ENCODE data around the gene GPR39.

GPR39 gene

DNA sequence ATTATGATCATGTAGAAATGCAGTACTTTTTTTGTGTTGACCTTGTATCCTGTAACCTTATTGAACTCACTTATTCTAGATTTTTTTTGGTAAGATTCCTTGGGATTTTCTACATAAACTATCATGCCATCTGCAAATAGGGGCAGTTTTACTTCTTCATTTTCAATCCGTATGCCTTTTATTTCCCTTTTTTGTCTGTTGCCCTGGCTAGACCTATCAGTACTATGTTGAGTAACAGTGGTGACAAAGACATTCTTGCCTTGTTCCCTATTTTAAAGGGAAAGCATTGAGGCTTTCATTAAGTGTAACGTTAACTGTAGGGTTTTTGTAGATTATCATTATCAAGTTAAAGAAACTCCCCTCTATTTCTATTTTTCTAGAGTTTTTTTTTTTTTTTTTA lies 161.1 kb downstream of the GPR39 start:
- DNase-seq: no peak

DNA sequence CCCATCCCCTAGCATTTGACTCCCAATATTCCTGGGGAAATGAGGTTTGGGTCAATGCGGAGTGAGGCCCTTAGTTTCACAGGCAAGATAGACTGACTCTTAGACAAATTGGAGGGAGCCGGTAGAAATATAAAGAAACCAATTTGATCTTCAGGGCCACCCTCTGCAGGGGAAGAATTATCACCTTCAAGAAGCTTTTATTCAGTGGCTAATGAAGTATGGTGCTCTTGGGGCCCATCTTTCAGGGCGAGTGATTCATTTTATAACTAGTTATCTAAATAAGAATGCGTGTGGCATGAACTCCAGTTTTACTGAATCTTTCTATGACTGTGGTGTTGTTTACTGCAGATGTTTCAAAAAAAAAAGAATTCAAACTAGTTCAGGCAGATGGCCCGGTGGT lies 165.0 kb downstream of the GPR39 start:
- DNase-seq: no peak

DNA sequence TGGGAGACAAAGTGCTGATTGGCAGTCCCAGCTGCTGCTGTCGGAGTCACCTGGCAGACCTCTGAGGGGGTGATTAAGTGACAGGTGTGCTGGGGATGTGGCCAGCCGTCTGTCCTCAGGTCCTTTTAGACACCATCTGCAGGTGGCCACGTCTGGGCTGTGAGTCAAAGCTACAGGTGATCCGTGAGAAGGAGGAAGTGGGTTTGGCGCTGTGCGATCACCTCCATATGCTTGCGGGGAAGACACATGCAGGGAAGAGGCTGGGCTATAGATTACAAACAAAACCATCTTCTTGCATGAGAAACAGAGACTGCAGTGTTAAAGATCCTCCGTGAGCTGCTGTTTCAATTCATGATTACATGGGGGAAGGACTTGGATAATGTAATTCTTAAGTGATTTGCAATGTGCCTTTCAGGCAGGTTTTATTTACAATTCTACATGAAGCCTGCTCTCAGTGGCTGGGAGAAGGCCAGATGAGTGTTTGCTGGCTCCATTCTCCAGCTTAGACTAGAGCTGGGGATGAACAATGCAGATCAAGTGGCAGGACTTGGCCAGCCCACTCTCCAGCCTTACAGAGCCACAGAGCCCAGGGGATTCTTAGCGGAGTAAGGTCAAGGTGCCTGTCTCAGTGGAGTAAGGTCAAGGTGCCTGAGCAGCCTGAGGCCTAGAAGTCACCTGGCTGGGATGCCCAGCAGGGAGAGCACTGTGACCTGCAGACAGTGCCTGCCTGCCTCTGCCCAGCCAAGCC lies 165.6 kb downstream of the GPR39 start:
- no peak for DNase-seq

DNA sequence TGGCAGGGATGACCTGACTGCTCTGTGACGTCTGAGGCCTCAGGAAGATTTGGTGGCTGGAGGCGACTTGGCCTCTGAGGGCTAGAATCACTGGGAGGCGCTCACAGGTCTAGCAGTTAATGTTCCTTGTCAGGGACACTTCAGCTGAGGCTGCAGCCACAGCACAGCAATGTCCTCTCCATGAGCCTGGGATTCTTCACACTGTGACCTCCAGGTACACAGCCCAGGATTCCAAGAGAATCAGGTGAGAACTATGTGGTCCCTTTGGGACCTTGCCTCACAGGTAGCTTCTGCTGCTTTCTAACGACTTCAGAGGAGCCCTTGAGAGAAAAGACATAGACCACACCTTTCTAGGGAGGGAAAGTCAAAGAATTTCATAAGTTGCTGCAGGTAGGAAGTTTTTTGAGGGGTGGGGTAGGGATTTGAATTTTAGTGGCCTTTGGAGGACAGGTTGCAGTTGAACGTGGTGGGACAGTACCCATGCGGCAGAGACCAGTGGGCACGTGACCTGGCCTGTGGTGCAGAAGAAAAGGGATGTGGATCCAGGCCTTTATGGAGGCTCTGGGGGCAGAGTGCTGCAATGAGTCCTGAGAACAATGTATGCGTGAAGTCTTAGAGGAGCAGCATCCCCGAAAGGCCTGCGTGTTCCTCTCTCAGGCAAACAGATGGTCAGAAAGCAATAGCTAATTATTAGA lies 167.2 kb downstream of the GPR39 start:
- no peak for DNase-seq

DNA sequence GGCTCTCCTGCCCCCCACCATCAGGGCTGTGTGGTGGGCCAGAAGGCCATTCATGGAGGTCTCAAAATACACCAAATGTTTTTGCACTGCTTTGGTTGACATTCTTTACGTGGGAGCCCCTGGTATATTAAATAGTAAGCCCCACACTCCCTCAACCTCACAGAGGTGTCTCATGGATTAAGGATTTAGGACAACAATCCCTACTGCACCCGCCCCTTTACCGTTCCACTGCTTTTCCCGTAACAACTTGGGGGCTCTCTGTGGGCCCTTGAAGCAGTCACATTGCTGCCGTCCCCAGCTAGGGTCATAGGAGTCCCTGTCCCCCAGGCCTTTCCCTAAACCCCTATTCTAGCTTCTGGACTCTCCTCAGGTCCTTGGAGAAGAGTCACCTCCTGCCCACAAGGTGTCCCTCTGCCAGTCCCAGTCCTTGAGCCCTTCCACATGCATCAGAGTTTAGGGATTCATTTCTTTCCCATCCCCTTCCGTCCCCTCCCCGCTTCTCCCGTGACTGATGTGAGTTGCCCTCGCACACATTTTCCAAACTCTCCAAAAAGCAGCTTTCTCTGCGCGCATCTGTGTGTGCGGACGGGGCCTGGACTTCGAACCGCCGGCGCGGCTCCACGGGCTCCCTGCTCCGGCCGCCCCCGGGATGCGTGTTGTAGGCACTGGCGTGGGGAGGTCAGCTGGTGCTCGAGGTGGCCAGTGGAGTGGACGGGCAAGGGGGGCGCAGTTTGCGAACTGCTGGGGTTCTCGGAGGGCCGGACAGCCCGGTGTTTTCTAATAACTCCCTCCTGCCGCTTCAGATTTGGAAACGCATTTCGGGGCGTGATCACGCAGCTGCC lies 168.6 kb downstream of the GPR39 start:
- no peak for DNase-seq

DNA sequence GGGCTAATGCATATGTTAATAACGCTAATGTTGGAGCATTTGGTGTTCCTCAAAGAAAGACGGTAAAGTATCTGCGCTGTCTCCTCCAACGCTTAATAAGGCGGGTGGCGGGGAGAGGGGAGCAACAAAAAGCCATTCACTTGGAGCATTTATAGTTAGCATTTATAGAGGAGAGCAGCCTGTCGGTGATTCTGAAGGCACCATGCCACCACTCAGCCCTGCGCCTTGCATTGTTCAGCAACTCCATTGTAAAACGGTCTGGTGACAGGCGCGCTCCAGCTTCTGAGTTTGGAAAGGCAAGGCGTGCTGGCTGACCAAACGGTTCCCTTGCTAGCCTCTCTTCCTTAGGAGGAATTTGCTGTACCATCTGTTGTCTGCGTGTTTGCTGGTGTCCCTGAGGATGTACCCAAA lies 169.5 kb downstream of the GPR39 start:
- DNase-seq: no peak

DNA sequence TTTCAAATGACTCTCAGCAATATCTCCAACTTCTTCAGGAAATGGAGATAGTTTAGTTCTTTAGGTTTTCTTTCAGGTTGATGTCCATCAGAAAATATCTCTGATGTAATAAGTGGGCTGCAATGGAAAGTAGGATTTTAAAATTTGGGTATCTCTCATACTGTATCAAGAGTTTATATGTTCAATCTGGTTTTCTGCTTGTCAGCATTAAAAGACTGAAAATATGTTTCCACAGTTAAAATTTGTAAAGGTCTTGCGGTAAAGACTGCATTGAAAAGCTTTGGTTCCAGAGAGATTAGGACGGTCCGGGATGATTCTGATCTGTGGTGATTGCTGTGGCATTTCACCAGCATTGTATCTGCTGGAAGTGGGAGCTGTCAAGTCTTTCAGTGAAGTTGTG lies 170.2 kb downstream of the GPR39 start:
- DNase-seq: no peak

DNA sequence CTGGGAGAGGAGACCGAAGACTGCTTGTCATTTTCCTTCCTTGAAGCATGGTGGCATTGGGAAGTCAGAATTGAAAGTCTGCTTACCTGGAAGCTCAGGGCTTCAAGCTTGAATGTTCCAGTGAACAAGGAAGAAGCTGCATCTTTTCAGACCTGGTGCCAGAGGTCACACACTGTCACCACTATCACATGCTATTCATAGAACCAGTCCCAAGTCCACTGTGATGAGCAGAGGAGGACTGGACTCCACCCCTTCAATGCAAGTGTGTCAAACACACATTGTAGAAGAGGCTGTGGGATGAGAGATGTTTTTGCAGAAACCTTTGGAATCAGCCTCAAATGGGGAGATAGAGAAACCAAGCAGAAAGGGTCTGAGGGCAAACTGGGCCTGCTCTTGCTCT lies 172.0 kb downstream of the GPR39 start:
- DNase-seq: no peak

DNA sequence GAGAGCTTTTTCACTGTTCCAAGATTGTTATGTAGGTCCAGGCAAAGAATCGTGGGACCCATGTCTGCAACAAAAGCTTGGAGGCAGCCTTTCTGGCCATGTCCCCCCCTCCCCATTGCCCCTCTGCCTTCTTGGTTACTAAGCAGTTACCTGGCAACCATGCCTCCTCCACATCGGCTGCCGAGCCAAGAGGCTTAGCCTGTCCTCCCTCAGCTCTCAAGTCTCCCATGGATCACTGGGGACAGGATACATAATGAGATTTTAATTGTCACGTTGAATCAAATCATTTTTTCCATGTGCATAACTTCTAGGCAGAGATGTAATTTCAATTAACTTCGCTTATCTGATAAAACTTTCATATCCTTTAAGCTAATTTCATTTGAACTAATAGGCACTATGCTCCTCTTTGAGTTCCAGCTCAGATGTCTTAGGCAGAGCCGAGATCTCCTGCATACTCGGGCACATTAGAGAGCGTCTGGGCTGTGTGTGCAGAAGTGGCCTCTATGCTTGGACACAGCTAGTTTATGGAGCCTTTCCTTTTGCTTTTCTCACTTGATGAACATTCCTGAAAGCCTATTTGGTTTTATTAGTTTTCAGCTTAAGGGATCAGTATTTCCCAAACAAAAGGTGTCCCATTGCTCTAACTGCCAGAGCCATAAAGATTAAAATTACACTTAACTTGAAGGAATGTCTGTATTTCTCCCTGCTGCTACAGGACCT lies 172.7 kb downstream of the GPR39 start:
- no peak for DNase-seq

DNA sequence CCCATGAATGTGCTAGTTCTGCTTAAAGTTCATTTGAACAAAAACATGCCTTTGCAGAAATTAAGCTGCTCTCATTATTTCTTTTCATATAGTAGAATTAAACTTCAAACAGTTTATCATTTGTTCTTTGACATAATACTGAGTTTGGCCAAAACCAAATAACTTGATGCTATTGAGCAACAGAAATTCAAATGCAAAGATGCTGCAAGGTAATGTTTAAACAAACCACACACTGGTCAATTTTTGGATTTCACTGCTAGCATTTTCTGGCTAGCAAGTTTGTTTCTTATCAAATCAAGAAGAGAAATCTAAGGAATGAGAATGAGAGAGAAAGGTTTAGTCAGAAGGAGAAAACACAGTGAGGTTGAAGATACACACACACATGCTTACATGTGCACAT lies 173.4 kb downstream of the GPR39 start:
- DNase-seq: no peak

DNA sequence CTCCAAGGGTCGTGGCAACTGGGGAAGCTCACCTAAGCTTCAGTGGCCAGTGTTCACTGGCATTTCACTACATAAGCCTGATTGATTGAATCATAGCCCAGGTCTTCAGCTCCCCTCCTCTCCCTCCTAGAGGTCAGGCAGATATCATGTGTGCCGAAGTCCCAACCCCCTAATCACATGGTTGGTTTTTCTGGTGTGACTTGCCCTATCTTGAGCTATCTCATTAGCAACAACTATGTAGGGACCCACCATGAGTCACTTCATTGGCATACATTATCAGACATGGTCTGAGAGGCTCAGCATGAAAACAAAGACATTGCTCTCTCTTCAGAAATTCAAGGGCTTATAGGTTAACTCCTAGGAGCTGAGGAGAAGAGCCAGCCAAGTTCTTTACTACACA lies 176.6 kb downstream of the GPR39 start:
- DNase-seq: no peak

DNA sequence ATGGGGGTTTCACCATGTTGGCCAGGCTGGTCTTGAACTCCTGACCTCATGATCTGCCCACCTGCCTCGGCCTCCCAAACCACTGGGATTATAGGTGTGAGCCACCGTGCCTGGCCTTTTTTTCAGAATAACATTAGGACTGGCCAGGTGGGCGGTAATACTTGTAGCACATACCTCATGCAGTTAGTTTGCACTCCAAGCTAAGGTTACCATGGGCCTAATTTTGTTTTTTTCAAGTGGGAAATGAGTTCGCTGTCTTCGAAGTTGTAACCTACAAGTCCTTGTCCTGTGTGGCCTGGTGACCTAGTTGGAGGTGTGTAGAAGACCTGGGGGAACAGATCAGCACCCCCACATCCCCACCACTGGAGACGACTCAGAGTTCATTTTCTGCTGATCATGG lies 178.6 kb downstream of the GPR39 start:
- DNase-seq: no peak

DNA sequence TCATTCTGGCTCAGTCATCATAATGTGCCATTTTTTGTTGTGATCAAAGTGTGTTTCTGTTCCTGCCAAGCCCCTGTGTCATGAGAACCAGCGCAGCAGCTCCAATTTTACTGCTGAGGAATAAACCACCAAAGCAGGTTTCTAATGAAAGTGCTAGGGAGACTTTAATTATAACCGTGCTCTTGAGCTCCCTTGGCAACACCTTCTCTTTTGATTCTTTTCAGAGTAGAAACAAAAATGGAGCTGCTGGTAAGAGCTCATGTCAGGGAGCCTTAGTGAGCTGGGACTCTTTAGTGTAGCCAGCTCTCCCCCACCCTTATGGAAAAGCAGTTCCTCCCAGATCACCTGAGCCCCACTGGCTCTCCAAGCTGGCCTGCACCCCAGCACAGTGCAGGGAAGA lies 179.1 kb downstream of the GPR39 start:
- DNase-seq: no peak

DNA sequence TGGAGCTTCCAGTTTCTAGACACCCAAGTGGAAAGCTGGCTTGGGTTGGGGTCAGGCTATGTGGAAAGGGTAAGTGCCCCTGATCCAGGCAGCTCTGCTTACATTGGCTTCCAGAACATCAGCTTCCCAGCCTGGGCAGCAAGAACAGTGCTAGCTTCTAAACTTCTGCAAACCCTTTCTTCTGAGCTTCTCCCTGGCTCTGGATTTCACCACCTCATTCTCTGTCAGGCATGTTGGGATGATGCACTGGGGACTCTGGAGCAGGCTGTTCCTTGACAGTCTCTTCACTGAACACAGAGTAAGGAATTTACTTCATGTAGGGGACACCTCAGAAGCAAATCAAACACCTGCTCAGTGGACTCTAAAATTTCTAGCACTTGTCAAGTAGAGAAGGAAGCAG lies 180.6 kb downstream of the GPR39 start:
- DNase-seq: no peak

DNA sequence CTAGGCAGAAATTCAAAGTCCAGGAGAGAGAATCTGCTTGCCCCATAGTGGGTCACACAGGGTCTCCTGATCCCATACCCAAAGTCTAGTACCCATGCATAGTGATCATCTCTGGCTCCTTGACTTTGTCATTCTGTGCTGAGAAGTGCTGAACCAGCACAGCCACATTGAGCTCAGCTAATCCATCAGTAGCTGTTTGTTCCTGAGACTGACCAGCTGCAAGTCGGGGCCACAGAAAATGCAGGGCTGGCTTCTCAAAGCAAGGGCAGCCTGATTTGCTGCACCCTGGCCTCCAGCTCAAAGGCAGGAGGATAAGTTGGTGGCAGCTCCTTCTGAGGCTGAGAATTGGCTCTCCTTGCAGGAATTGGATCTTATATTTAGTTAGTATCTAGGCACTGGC lies 181.2 kb downstream of the GPR39 start:
- no peak for DNase-seq

DNA sequence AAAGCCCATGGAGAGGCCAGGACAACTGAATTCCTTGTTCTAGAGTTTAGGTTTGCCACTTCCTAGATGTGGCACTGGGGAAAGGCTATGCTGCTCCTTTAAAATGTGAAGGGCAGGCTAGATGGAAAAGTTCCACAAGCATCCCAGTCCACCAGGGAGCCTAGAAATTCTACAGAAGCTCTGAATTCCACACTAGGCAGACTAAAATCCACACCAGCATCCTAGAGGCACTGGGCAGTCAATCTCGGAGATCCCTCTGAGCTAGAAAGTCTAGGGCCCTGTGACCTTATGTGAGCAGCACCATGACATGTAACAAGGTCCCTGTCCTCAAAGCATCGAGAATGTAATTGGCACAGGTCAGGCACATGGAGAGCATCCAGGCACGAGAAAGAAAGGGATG lies 181.9 kb downstream of the GPR39 start:
- no peak for DNase-seq

DNA sequence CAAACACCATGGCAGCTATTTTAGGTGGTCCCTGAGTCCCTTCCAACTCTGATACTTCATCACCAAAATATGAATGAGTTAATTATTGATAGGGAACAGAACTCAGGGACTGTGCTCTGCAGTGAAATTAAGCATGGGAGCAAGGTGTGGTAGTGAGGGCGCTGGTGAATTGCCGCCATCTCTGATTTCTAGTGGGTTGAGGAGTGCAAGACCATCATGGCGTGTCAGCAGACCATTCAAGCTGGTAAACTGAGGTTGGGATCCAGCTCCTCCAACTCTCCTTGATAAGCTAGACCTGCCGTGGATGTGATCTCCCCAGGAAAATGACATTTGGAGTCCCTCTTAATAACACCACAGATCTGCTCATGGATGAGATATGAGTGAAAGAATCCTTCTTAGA lies 183.0 kb downstream of the GPR39 start:
- DNase-seq: no peak

DNA sequence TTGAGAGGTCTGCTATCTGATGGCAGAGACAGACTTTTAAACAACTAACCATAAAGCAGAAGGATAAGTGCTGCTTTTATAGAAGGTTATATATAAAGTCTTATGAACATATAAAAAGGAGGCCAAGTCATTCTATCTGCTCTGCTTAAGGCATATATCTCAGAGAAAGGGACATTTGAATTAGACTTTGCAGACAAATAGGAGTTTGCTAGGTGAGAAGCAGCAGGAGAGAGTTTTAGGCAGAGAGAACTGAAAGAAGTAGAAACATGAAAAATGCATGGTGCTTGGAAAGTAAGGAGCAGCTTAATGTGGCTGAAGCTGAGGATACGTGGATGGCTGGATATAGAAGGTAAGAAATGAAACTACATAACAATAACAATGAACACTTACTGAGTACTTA lies 188.0 kb downstream of the GPR39 start:
- DNase-seq: no peak

DNA sequence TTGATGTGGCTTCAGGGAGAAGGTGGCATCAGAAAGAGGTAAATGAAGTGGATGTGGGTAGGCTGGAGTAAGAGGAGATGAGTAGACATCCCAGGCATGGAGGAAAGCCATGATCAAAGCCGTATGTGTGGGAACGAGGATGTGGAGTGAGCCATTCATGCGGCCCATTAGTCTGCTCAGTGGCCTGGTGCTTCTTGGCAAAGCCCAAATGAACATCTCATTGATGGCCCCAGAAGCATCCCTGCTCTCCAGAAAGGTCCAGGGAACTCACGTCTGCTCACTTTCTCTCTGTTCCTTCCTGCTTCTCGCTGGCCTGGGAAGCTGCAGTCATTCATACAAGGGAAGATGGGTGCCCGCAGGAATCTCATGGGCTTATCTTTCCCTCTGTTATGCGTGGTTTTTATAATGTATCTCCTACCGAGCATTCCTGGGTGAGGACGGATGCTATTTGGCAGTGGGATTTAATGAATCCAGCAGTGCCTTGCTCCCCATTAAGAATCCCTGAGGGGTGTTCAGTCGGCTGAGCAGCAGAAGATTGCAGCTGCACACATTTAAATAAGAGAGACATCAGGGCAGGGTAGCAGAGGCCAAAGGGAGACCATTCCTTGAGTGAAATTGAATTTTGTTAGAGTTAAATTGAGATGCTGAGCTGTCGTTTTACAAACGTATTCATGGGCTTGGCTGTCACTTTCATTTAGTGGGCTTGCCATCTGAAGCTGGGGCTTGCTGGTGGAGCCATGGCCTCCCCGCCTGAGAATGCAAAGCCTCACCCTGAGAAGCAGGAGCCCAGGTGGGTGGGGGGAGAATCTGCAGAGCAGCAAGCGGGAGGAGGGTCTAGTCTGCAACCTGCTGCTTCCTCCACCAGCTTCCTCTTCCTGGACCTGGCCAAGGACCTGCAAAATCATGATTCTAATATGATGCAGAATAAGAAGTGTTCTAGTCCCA lies 188.9 kb downstream of the GPR39 start:
- no peak for DNase-seq

DNA sequence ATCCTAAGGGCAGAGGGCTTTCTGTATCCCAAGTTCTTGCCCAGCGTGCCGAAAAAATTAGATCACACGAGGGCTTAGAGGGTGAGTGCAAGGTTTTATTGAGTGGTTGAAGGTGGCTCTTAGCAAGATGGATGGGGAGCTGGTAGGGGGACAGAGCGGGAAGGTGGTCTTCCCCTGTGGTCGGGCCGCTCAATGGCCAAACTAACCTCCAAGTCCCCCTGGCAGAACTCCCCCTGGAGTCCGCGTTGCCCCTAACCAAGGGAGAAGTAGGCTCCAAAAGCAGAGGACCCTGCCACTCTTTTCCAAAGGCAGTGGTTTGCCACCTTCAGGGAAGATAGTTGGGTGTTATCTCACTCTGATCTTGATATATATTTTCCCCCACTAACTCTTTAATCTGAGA lies 190.0 kb downstream of the GPR39 start:
- DNase-seq: no peak

DNA sequence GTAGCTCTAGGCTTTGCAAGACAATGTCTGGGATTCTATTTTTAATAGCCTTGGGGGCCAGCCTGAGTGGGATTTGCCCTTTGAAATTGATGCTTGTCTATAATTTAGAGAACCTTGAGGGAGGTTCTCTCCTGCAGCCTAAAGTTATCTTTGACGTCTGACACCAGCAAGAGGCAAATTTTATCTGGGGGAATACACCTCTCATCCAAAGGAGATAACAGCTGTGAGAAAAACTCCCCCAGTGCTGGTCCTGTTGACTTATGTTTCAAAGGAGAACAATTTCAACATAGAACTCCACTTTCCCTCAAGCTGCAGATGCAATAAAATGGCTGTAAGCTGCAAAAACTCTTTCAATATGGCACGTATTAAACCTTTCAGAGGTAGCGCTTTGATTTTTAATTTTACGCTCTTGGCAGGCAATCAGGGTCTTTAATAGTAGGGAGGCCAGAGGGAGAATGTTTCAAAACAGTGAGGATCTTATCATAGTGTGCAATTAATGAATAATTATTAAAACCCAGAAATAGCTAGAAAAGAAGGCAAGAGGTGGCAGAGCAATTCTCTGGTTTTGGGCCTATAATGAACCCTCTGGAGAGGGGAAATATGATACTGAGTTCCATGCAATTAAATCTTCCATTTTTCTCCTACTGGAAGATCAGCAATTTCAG lies 191.0 kb downstream of the GPR39 start:
- no peak for DNase-seq

DNA sequence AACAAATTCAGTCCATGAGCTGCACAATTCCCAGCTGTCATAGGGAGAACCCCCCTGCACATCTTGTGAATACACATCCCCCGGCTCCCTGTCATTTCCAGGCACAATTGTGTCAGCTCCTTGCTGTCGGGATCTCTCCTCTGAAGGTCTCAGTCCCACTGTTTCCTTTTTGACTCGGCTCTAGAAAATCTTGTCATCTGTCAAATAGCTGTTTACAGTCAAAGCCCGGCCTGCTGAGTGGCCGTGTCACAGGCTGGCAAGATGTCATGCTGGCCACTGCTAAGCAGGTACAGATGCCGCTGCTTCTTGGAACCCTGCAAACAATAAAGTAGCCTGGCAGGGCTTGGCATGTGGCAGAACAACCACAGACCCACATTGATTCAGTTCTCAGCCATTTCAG lies 191.7 kb downstream of the GPR39 start:
- DNase-seq: no peak

All from activated CD8-positive, alpha-beta memory T cell treated with anti-CD3 and anti-CD28 coated beads, Interleukin-2, amount 50 U/mL, for 4 hours (primary cell).